Endothelial cell of umbilical vein (primary cell): ENCODE measurements around the gene QARS1. TPM values are rescaled to one million over a fixed set of nuclear protein-coding genes. Genes with fewer than 3 reads are reported as not detected.
A peak's percentile ranks its signal among the peaks of the same experiment; 100 is the strongest.

Experiments used
- BruUV-seq: library from RNA; stranded (reverse); fragments of 400-500 nt; replicated peaks from 2 replicates; lab custom pipeline; 2021; lab: Mats Ljungman, UMichigan
- CTCF ChIA-PET: fragments of 300-600, 350-600 bp; sonication (Branson Sonifier 250); formaldehyde crosslinking; loops from one replicate; lab custom pipeline; 2021; ENCODE audit warnings: antibody characterized with exemption, inconsistent platforms; lab: Charles Lee
- POLR2A ChIA-PET: fragments of 300-600, 350-600 bp; sonication (Branson Sonifier 250); formaldehyde crosslinking; loops from one replicate; lab custom pipeline; 2021; ENCODE audit warnings: antibody characterized with exemption, inconsistent platforms; lab: Charles Lee
- DNase-seq: peaks from one replicate; pipeline ENCODE4 v3.0.0-alpha.2; 2011; ENCODE audit warnings: low read depth, low spot score
- FAIRE-seq: peaks from 2 replicates; lab custom pipeline; 2011; peaks lifted over from hg19 to GRCh38; lab: Jason Lieb, UNC
- H2AFZ ChIP-seq: 2 replicates; pipeline ENCODE4 v1.6.0; 2012; ENCODE audit warnings: low read depth, low read length, control low read depth, inconsistent platforms
- H3K27ac ChIP-seq: 2 replicates; pipeline ENCODE4 v1.5.1; 2011; ENCODE audit warnings: low read depth, mild to moderate bottlenecking, control low read depth, low read length, moderate library complexity; ENCODE audit not compliant: insufficient read depth
- H3K27me3 ChIP-seq, 2 experiments: 2 replicates each; pipeline versions ENCODE4 v1.6.0 to v1.6.1; 2011; ENCODE audit warnings: low read length in 2 of 2, mixed read lengths in 1 of 2; ENCODE audit not compliant: control insufficient read depth in 2 of 2, insufficient read depth in 2 of 2
- H3K36me3 ChIP-seq, 2 experiments: 2 replicates in 1 of 2; 3 replicates in 1 of 2; pipeline ENCODE4 v1.5.1; 2011; ENCODE audit warnings: low read length in 2 of 2, mild to moderate bottlenecking in 1 of 2, moderate library complexity in 1 of 2; ENCODE audit not compliant: control insufficient read depth in 2 of 2, insufficient read depth in 2 of 2; ENCODE audit errors: extremely low read depth in 1 of 2
- H3K4me1 ChIP-seq: 3 replicates; pipeline ENCODE4 v1.5.1; 2011; ENCODE audit warnings: mild to moderate bottlenecking, low read length; ENCODE audit not compliant: control insufficient read depth, insufficient read depth; ENCODE audit errors: extremely low read depth
- H3K4me2 ChIP-seq: 2 replicates; pipeline ENCODE4 v1.6.1; 2011; ENCODE audit warnings: low read length, control low read depth, mixed read lengths; ENCODE audit not compliant: insufficient read depth
- H3K4me3 ChIP-seq, 3 experiments: fragments of 200-600 bp in 1 of 3; sonication (generic), shearing (Covaris generic) in 1 of 3; replicated peaks in 1 of 3; 2 replicates each; pipeline ENCODE4 v1.5.1; 2011 to 2016; ENCODE audit warnings: control low read depth in 3 of 3, low read length in 3 of 3, mild to moderate bottlenecking in 2 of 3, inconsistent platforms in 1 of 3, low read depth in 1 of 3, moderate library complexity in 1 of 3; ENCODE audit not compliant: insufficient read depth in 1 of 3
- H3K79me2 ChIP-seq: 2 replicates; pipeline ENCODE4 v1.6.0; 2012; ENCODE audit warnings: low read length, inconsistent platforms; ENCODE audit not compliant: control insufficient read depth, insufficient read depth
- H3K9ac ChIP-seq: replicated peaks from 2 replicates; pipeline ENCODE3; 2011; ENCODE audit warnings: low read length, control low read depth; ENCODE audit not compliant: insufficient read depth; ENCODE audit errors: extremely low read depth
- H3K9me1 ChIP-seq: replicated peaks from 3 replicates; pipeline ENCODE4 v1.6.0; 2011; ENCODE audit warnings: mild to moderate bottlenecking, low read length; ENCODE audit not compliant: control insufficient read depth, insufficient read depth; ENCODE audit errors: extremely low read depth
- H3K9me3 ChIP-seq: replicated peaks from 2 replicates; pipeline ENCODE4 v1.5.1; 2012; ENCODE audit warnings: low read length, inconsistent platforms; ENCODE audit not compliant: control insufficient read depth, insufficient read depth
- H4K20me1 ChIP-seq: replicated peaks from 2 replicates; pipeline ENCODE3; 2011; ENCODE audit warnings: mild to moderate bottlenecking, low read length; ENCODE audit not compliant: control insufficient read depth, insufficient read depth; ENCODE audit errors: extremely low read depth
- CTCF ChIP-seq, 2 donors: IDR thresholded peaks; 1 replicate in 1 of 2; 2 replicates in 1 of 2; pipeline ENCODE4 v1.5.1; 2011; ENCODE audit warnings: low read length in 2 of 2, mild to moderate bottlenecking in 2 of 2, moderate library complexity in 2 of 2, control low read depth in 1 of 2, inconsistent platforms in 1 of 2, low read depth in 1 of 2; ENCODE audit not compliant: insufficient read depth in 1 of 2; ENCODE audit errors: extremely low read depth in 1 of 2
- EZH2 ChIP-seq: IDR thresholded peaks from 2 replicates; pipeline ENCODE4 v1.6.1; 2012; ENCODE audit warnings: borderline replicate concordance, low read depth, mild to moderate bottlenecking, moderate library complexity, low read length, inconsistent platforms; ENCODE audit not compliant: severe bottlenecking
- JUN ChIP-seq: IDR thresholded peaks from 2 replicates; pipeline ENCODE4 v1.6.1; 2011; ENCODE audit warnings: borderline replicate concordance, low read depth; ENCODE audit not compliant: insufficient read length, insufficient read depth
- MYC ChIP-seq: IDR thresholded peaks from one replicate; pipeline ENCODE4 v1.6.1; 2011; ENCODE audit warnings: mild to moderate bottlenecking, low read depth, low read length
- POLR2A ChIP-seq: IDR thresholded peaks from 2 replicates; pipeline ENCODE4 v1.6.1; 2012; ENCODE audit warnings: low read depth, mild to moderate bottlenecking, control low read depth, low read length
- POLR2AphosphoS5 ChIP-seq: IDR thresholded peaks from 2 replicates; pipeline ENCODE4 v1.6.1; 2012; ENCODE audit warnings: low read depth, mild to moderate bottlenecking, control low read depth, low read length, moderate library complexity; ENCODE audit not compliant: insufficient read depth
- dilution Hi-C: fragments of 300-500 bp; cut with MboI; formaldehyde crosslinking; loops from one replicate; pipeline ENCODE4 v1.15.0; 2019; ENCODE audit warnings: low sequenced_read_pairs; ENCODE audit not compliant: extremely low pct_ligation_motif_present
- intact Hi-C: fragments of 100-400 bp; cut with micrococcal nuclease; formaldehyde crosslinking; loops from one replicate; pipeline ENCODE4 v1.10.0; 2022
- polyA plus RNA-seq, 4 experiments: library from polyadenylated mRNA; depleted of rRNA in 3 of 4; stranded (reverse) in 3 of 4; unstranded in 1 of 4; fragments of >200 nt; gene quantifications; 2 replicates each; pipeline versions ENCODE4 v1.2.1 to v1.2.3, GENCODE V29; 2011 to 2012; ENCODE audit warnings: missing spikeins in 1 of 4
- total RNA-seq: library from RNA; stranded (reverse); gene quantifications from 2 replicates; pipeline ENCODE4 v1.2.3, GENCODE V29; 2021
- TF ChIP-seq, protein P1 (sequence below): IDR thresholded peaks from 2 replicates; pipeline ENCODE4 v1.6.1; 2011; ENCODE audit not compliant: insufficient read depth, insufficient read length

The QARS1 gene
- total and polyA plus RNA-seq, 2 donors (not counting 3 experiments of a cell fraction or from before 2014, with no cell fraction given), result 285 to 477 TPM

GRCh38 chr3:49093853-49094767 is 10.4 kb downstream of the QARS1 start, which contains the start of gene QRICH1:
QRICH1 (minus strand) TSS chr3:49094071; CDS start chr3:49077017, 17,054 bp downstream.
- Histone ChIP-seq H3K79me2 (peaks cover 41% of the 10 kb centered on the region), H3K4me1 (peaks cover 13% of the 10 kb centered on the region), H3K27me3 (no peaks in the 10 kb centered on the region), H2AFZ (peak within 1 kb of the TSS; percentile 71), H3K9me1 (no peaks in the 10 kb centered on the region), H3K9ac (peak within 1 kb of the TSS; percentile 99), H3K4me2 (peak within 1 kb of the TSS; percentile 96), H4K20me1 (peaks cover 11% of the 10 kb centered on the region), H3K9me3 (no peaks in the 10 kb centered on the region), H3K4me3 (peak within 1 kb of the TSS; percentile 79 to 100 (median 80)), H3K36me3 (peaks cover 8 to 18% of the 10 kb centered on the region in 2 experiments), H3K27ac (peak within 1 kb of the TSS; percentile 93)
- peak; percentile 97 for FAIRE-seq
- no TSS peak for BruUV-seq
- ChIA-PET CTCF (interaction anchor here (0.6 to 3.2 kb wide), 18 partner anchors 8 to 355 kb away, joined by 3 to 47 read pairs (median 6); partner anchors contain the start of genes IMPDH2, KLHDC8B, LAMB2 and NDUFAF3), POLR2A (interaction anchor here (0.7 to 2.6 kb wide), 11 partner anchors 11 to 318 kb away, joined by 3 to 19 read pairs (median 4); partner anchors contain the start of genes IMPDH2, NDUFAF3, RHOA and USP19)
- TF ChIP-seq MYC (no peak), POLR2A (peak; percentile 13), CTCF (IDR thresholded peaks at IDR 0.05; ENCODE audit: extremely low read depth in 1 of 2, insufficient read depth in 1 of 2, low read depth in 1 of 2, low read length in 2 of 2) (peak; percentile 64 to 82), JUN (no peak), POLR2AphosphoS5 (peak; percentile 72), EZH2 (no peak)
- TF ChIP-seq, protein P1, sequence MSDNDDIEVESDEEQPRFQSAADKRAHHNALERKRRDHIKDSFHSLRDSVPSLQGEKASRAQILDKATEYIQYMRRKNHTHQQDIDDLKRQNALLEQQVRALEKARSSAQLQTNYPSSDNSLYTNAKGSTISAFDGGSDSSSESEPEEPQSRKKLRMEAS, result no peak
- dilution Hi-C loops, result no loop called here
- peak; percentile 99 for DNase-seq
- intact Hi-C loops, result loop anchor here (1.0 to 5.0 kb wide), 11 partner anchors 10 to 333 kb away; partner anchors contain the start of genes C3orf62, IMPDH2, KLHDC8B and LAMB2
